GM10847 (cell line): ENCODE data around the gene TPK1.

Source experiments
- POLR2A ChIP-seq: IDR thresholded peaks from 2 replicates; pipeline ENCODE4 v1.6.1; 2011; ENCODE audit not compliant: insufficient read length; ENCODE audit errors: extremely low read depth

Gene TPK1

DNA sequence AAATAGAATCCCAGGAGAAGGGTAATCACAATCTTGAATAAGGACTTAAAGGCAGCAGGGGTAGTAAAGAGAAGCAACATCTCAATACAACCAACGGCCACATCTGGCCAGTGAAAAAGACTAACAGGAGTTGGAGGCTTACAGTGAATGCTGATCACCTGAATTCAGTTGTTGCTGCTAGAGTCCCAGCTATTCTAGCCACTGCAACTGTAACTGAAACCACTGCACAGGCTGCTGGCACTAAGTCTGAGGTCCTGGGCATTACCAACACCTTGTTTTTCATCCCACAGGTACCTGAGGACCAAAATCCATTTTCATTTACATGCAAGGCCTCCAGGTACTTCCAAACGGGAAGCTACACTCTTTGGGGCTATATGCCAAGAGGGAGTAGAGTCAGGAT is 44.4 kb downstream of the TPK1 start:
- no peak for TF ChIP-seq POLR2A

DNA sequence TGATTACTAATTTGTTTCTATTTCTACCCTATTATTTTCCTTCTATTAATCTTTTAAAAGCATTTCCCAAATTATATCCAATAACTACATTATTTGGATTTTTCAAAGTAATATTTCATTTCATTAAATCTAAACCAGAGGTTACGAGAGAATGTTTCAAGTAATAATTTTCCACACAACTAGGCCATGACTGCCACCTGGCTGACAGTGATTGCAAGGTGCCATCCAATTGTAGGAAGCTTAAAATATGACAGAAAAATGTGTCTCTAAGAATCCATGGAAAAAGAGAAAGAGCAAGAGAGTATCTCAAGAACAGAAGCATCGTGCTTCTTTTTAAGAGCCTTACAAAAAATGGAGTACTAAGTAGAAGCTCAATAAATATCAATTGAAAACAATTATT is 48.7 kb downstream of the TPK1 start:
- no peak for TF ChIP-seq POLR2A

DNA sequence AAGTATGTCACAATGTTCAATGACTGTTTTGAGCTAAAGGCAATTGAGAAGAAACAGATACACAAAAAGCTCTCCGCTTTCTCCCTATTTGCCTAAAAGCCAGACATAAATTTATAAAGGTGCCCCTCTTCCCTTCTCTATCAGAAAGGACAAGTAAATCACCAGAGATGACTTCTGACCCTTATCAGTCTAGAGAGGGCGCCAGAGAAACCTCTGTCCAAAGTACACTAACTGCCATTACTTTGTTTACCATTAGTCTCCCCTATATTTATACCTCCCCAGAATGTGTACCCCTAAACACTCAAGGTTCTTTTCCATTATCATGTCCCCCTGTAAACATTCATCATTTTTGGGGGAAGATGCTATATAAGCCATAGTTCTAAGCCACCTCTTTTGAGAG is 49.3 kb downstream of the TPK1 start:
- no peak for TF ChIP-seq POLR2A

DNA sequence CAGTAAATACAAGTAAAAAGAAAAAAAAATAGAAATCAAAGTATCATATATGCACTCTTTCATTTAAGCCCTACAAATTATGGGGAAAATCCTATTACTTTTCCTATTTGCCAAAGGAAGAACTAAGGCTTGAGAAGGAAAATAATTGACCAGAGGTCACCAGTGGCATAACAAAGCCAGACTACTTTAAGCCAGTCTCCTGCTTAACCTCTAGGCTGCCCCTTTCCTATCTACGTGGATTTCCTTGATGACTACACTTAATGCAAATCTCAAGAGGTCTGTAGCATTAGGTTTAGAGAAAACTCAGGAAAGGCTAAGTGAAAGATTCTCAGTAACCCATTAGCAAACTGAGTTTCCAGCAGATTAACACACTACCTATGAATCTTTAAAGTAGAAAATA is 49.8 kb downstream of the TPK1 start:
- no peak for TF ChIP-seq POLR2A

DNA sequence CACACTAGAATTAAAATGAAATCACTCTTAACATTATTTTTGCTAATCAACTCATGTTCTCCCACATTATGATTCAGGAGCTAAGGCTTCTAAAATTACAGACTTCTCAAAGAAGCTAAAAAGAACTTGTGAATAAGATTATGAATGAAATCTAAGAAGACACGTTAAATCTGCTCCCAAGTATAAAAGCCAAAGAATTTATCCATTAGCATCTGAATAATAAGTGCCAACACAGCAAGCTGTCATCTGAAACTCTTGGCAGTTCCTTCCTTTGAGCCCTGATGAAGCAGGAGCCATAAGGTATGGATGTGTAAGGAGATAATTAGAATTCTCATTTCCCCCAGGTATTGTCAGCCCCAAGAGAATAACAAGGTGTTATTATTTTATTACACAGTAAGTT is 50.3 kb downstream of the TPK1 start:
- no peak for TF ChIP-seq POLR2A

DNA sequence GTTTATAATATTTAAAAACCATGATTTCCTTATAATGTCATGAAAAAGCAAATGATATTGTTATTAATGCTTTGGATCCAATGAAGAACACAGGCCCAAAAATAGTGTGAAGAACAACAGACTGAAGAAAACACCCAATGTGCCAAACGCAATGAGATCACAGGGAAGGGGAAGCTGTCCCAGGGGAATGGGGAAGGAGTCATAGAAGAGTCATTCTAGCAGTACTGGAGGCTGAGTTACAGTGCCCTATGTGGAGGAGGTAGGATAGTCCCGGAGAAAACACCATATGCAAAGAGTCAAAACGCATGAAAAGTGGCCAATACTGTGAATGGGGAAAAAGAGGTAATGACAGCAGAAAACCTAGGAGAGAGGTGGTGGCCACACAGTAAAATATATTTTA is 50.9 kb downstream of the TPK1 start:
- no peak for TF ChIP-seq POLR2A

DNA sequence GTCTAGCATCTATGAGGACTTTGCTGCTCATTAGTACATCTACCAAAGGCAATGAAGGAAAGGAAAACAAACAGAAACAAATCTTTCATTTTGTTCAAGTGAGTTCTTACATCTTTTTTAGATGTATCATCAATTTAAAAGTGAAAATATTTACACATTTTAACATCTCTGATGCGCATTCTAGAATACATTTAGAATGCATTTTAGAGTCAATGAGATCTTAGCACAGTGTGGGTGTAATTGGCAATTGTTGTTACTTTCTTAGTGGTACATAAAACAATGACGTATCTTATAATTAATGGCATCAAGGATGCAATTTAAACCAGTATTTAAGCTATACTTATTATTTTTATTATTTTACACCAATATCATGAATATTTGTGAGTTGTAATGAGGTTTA is 51.4 kb downstream of the TPK1 start:
- no peak for TF ChIP-seq POLR2A

DNA sequence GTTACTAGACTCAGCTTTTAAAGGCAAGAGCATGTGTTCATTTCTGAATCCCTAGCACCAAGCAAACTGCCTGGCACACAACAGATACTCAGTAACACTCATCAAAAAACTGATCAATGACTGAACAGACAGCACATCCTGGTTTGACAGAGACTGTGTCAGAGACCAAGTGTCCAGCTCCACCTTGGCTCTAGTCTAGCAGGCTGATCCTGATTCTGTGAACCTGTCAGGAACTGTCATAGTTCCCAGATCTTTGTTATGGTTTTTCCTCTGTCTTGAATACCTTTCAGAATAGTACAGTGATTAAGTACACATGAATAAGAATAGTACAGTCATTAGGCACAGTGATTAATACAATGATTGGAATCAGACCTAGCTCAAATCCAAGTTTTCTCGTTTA is 53.0 kb downstream of the TPK1 start:
- TF ChIP-seq POLR2A = no peak

DNA sequence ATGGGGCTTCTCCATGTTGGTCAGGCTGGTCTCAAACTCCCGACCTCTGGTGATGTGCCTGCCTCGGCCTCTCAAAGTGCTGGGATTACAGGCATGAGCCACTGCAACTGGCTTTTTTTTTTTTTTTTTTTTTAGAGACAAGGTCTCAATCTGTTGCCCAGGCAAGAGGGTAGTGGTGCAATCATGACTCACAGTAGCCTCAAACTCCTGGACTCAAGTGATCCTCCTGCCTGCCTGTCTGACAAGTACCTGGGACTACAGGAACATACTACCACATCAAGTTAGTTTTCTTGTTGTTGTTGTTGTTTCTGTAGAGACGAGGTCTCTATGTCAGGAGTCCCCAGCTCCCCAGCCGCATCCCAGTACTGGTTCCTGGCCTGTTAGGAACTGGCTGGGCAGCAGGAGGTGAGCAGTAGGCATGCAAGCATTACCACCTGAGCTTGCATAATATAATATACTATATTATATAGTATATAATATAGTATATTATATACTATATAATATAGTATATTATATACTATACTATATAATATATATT is 55.7 kb downstream of the TPK1 start:
- TF ChIP-seq POLR2A = no peak

DNA sequence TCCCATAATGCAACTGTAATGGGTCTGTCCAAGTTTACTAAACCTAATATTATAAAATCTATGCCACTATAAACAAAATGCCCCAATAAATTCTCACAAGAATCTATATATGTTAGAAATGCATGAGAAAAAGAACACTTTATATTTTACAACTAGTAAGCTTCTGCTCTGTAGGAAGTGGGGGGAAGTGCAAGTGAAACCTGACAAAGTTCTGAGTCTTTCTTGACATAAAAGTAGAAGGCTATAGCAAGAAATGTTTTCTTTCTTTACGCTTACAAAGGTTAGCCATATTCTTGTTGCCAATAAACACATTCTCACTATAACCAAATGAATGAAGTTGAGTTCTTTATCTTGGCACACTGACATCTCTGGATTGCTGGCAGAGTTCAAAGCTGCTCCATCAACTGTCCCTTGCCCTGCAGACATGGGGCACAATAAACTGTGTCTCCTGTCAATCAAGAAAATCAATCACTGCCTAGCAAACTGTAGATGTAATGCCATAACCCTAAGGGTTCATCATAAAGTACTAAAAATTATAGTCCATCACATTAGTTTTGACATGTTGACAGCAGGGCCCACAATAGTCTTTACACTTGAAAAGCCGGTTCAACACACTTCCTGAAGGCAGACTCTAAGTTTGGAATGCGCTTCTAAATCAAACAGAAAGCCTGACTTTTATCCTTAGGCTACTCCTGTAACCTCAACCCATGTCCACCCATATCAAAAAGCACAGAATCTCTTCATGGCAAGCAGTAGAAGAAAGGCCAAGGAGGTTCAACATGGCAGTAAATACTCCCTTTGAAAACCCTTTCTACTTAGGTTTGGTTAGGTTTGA is 58.6 kb downstream of the TPK1 start:
- TF ChIP-seq POLR2A = no peak

DNA sequence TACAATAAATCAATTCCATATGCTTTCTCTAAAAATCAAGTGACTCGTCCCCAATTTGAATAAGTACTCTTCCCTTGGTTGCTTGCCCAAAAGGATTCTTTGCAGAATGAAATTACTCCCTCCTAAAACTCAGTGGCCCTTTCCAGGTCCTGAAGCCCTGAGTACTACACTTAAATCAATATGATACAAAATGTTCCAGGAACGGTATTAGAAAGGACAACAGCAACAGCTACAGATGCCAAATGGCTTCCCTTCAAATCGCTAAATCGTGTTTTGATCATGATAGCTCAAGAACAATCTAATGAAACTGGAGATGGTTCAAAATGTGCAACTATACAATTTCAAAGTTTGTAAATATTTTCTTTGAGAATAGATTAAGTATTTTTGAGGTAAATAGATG is 59.4 kb downstream of the TPK1 start:
- TF ChIP-seq POLR2A = no peak

DNA sequence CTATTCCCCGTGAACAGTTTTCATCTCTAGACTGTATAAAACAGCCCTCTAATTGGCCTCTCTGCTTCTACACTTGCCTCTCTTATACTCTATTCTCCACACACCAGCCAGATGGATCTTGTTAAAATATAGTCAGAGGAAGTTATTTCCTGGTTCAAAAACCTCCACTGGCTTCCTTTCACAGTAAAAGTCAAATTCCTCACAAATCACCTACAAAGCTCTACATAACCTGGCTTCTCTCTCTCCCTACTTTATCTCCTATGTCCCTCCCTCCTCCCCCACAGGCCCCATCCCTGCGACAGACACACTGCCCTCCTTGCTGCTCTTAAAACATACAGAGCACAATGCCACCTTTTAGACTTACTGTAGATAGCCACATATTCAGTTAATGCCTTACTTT is 60.1 kb downstream of the TPK1 start:
- no peak for TF ChIP-seq POLR2A

DNA sequence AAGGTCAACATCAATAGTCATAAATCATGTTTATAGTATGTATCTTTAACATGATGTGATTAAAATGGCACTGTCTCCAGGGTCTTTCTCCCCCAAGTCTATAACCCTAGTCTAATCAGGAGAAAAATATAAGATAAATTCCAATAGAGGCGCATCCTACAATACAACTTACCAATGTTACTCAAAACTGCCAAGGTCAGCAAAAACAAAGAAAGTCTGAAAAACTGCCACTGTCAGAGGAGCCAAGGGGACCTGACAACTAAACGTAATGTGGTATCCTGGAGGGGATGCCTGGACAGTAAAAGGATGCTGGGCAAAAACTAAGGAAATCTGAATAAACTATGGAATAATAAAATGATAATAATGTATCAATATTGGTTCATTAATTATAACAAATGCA is 63.9 kb downstream of the TPK1 start:
- no peak for TF ChIP-seq POLR2A

DNA sequence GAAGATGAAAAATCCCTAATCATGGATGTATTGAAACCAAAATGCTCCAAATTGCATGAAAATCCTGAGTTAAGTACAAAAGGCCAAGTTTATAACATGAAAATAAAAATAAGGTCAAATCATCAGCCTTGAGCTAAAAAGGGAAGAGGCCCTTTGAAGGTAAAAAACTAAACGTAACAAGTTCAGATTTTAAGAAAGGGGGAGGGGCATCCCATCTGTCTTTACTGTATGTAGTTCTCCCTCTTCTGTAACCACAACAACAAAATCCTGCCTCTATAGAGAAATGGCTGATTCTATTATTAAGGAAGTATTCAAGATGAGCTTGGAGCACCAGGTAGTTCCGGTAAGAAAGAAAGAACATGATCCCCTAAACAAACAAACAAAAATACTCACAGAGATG is 64.7 kb downstream of the TPK1 start:
- TF ChIP-seq POLR2A = no peak

DNA sequence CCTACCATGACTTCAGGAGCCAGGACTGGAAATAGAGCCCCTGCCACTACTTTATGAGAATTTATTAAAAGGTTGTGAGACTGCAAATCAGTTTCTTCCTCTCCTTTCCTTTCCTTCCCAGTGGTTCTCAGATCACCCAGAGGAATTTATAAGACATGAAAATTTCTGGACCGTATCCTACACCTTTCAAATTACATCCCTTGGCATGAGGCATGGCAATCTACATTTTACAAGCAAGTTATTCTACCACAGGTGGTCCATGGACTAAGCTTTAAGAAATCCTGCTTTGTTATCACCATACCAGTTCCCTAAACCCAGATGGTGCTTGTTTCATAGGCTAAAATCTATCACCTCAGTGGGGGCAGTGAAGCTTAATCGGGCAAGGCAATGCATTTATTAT is 66.5 kb downstream of the TPK1 start:
- TF ChIP-seq POLR2A = no peak

DNA sequence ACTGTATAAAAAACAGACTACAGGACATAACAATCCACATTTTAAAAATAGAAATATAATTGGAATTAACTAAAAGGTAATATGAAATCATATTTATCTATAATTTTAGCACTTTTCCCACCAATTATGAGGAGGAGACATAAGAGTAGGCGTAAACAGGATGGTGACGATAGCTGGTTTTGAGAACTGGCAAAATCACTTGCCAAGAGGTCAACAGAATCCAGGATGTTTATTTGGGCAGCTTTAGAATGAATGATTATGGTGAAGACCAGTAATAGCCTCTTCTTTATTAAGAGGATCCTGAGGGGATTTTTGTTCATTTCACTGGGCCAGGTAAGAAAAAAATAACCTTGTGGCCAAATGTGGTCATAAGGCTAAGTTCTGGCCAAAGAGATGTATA is 67.2 kb downstream of the TPK1 start:
- TF ChIP-seq POLR2A = no peak

DNA sequence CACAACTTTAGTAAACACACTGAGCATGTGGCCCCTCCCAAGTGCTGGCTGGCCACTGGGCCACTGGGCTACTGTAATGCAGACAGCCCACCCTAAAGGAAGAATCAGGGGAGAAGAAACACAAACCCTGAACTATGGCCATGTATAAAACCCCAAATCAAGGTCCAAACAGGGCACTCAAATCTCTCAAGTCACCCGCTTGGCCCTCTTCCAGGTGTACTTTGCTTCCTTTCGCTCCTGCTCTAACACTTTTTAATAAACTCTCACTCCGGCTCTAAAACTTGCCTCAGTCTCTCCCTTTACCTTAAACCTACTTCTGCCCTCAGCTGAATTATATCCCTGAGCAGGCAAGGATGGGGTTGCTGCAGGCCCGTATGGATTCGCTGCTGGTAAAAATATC is 72.6 kb downstream of the TPK1 start:
- TF ChIP-seq POLR2A = no peak
